Liver (tissue), 9 donors: ENCODE measurements around the gene NAA80. TPM values are rescaled to one million over a fixed set of nuclear protein-coding genes. Genes with fewer than 3 reads are reported as not detected.

Source experiments
- DNase-seq: peaks from one replicate; pipeline ENCODE4 v3.0.0-alpha.2; 2017; ENCODE audit warnings: low spot score
- H3K27ac ChIP-seq, 2 donors: one replicate each; pipeline ENCODE4 v1.7.0; 2013; ENCODE audit warnings: inconsistent platforms in 2 of 2, low read length in 2 of 2, control low read depth in 1 of 2, low read depth in 1 of 2, mild to moderate bottlenecking in 1 of 2
- H3K27me3 ChIP-seq, 4 donors: one replicate each; pipeline versions ENCODE4 v1.6.1 to v1.7.0; 2013; ENCODE audit warnings: low read length in 3 of 4, inconsistent platforms in 1 of 4, mild to moderate bottlenecking in 1 of 4, moderate library complexity in 1 of 4; ENCODE audit not compliant: control insufficient read depth in 4 of 4, insufficient read depth in 4 of 4
- H3K36me3 ChIP-seq, 4 donors: one replicate each; pipeline versions ENCODE4 v1.6.1 to v1.7.0; 2013; ENCODE audit warnings: low read length in 3 of 4, mild to moderate bottlenecking in 3 of 4, low read depth in 1 of 4, moderate library complexity in 1 of 4; ENCODE audit not compliant: control insufficient read depth in 4 of 4, insufficient read depth in 3 of 4
- H3K4me1 ChIP-seq, 4 donors: one replicate each; pipeline versions ENCODE4 v1.6.1 to v1.7.0; 2013; ENCODE audit warnings: low read length in 3 of 4, mild to moderate bottlenecking in 3 of 4, moderate library complexity in 1 of 4; ENCODE audit not compliant: control insufficient read depth in 4 of 4, insufficient read depth in 4 of 4
- H3K4me3 ChIP-seq, 3 donors: one replicate each; pipeline versions ENCODE4 v1.6.1 to v1.7.0; 2013; ENCODE audit warnings: low read length in 3 of 3, control low read depth in 1 of 3, low read depth in 1 of 3, mild to moderate bottlenecking in 1 of 3
- H3K9ac ChIP-seq, 2 donors: one replicate each; pipeline ENCODE4 v1.7.0; 2013; ENCODE audit warnings: low read length in 2 of 2, mild to moderate bottlenecking in 2 of 2, moderate library complexity in 2 of 2, control low read depth in 1 of 2, low read depth in 1 of 2
- H3K9me3 ChIP-seq, 4 donors: one replicate each; pipeline versions ENCODE4 v1.6.1 to v1.7.0; 2013; ENCODE audit warnings: low read length in 3 of 4; ENCODE audit not compliant: control insufficient read depth in 4 of 4
- CTCF ChIP-seq: fragments of 150-350 bp; IDR thresholded peaks from 2 replicates; pipeline ENCODE4 v1.5.1; 2017; ENCODE audit warnings: improper control_type of control experiment, low read depth, low read length; ENCODE audit not compliant: missing input control
- FOXA1 ChIP-seq: IDR thresholded peaks from 2 replicates; pipeline ENCODE4 v1.6.1; 2016; ENCODE audit warnings: antibody characterized with exemption
- FOXA2 ChIP-seq: IDR thresholded peaks from 2 replicates; pipeline ENCODE4 v1.6.1; 2016; ENCODE audit warnings: antibody characterized with exemption
- GABPA ChIP-seq, 2 donors: IDR thresholded peaks in 1 of 2; conservative IDR thresholded peaks in 1 of 2; 2 replicates each; pipeline ENCODE4 v1.6.1; 2016; ENCODE audit warnings: antibody characterized with exemption in 2 of 2, mild to moderate bottlenecking in 1 of 2, moderate library complexity in 1 of 2
- HNF4A ChIP-seq, 2 donors: conservative IDR thresholded peaks; 2 replicates each; pipeline ENCODE4 v1.6.1; 2016; ENCODE audit warnings: antibody characterized with exemption in 2 of 2, mild to moderate bottlenecking in 2 of 2
- HNF4G ChIP-seq: IDR thresholded peaks from 2 replicates; pipeline ENCODE4 v1.6.1; 2016; ENCODE audit warnings: antibody characterized with exemption
- JUND ChIP-seq, 2 donors: IDR thresholded peaks; 2 replicates each; pipeline ENCODE4 v1.6.1; 2016; ENCODE audit warnings: antibody characterized with exemption in 2 of 2
- NR2F2 ChIP-seq: IDR thresholded peaks from 2 replicates; pipeline ENCODE4 v1.6.1; 2016; ENCODE audit warnings: antibody characterized with exemption
- RAD21 ChIP-seq, 2 donors: IDR thresholded peaks; 2 replicates each; pipeline ENCODE4 v1.6.1; 2016; ENCODE audit warnings: antibody characterized with exemption in 2 of 2, mild to moderate bottlenecking in 2 of 2
- RXRA ChIP-seq, 2 donors: IDR thresholded peaks; 2 replicates each; pipeline ENCODE4 v1.6.1; 2017 to 2018; ENCODE audit warnings: antibody characterized with exemption in 2 of 2, mild to moderate bottlenecking in 1 of 2
- SP1 ChIP-seq: IDR thresholded peaks from 2 replicates; pipeline ENCODE4 v1.6.1; 2018; ENCODE audit warnings: antibody characterized with exemption, mild to moderate bottlenecking
- TAF1 ChIP-seq: conservative IDR thresholded peaks from 2 replicates; pipeline ENCODE4 v1.6.1; 2016; ENCODE audit warnings: antibody characterized with exemption, mild to moderate bottlenecking
- YY1 ChIP-seq: IDR thresholded peaks from 2 replicates; pipeline ENCODE4 v1.6.1; 2016; ENCODE audit warnings: antibody characterized with exemption, mild to moderate bottlenecking
- WGBS: extraction: QIAGEN DNeasy Blood & Tissue Kit; methylation state at CpG from one replicate; pipeline ENCODE4 v1.1.7; 2013; 5-methylcytosine and 5-hydroxymethylcytosine counted together
- polyA plus RNA-seq, 2 donors: library from polyadenylated mRNA; stranded (reverse) in 1 of 2; unstranded in 1 of 2; fragments of 200-250 nt in 1 of 2; fragments of >200 nt in 1 of 2; fragmentation: Nextera tagmentation in 1 of 2; extraction: Ambion mirVana in 1 of 2; gene quantifications; one replicate each; pipeline versions ENCODE4 v1.2.1 to v1.2.3, GENCODE V29; 2013 to 2015
- total RNA-seq, 2 donors: library from RNA; depleted of rRNA; stranded (reverse); fragments of >200 nt; gene quantifications; one replicate each; pipeline ENCODE4 v1.2.3, GENCODE V29; 2014
- TF ChIP-seq, protein P1 (sequence below): IDR thresholded peaks from 2 replicates; pipeline ENCODE4 v1.6.1; 2016; ENCODE audit warnings: antibody characterized with exemption
- TF ChIP-seq, protein P2 (sequence below): IDR thresholded peaks from 2 replicates; pipeline ENCODE4 v1.6.1; 2016; ENCODE audit warnings: antibody characterized with exemption
- donor health status: healthy.
- donor health status: healthy.
- donor health status: healthy.
- donor health status: healthy.
- donor health status: healthy.

NAA80 gene
- total and polyA plus RNA-seq, 4 donors: 1.6 to 5.5 (median 2.0) TPM

DNA sequence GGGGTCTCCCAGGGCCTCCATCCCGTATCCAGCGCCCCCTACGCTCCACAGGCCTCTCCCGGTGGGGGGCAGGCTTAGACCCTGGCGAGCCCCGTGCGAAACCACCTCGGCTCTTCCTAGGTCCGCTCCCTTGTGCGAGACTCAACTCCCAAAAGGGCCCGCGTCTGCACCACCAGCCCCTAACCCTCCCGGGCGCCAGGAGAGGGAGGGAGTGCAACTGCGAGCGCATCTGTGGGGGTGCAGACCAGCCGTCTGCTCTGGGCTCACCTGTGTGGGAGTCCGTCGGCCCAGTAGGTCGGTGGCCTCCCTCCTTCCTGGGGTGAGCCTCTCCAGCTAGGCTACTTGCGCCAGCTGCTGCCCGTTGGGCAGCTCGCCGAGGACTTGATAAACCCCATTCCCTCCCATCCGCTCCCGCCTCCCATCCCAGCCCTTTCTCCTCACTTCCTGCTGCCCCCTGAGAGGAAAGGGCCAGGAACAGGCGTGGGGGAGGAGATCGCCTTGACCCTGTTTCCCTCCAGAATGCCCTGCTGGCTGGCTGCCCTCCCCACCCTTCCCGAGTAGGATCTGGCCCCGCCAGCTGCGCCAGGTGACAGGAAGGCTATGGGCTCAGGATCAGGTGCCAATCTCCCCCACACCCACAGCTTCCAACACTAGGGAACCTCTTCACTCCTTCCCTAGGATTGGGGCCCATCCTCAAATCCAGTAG lies 23.3 kb upstream of the NAA80 start, which contains the start of gene HYAL2:
HYAL2 (minus strand) TSS at position 360 of the 706 bp plus-strand sequence. CDS start 2,256 bp downstream, outside the sequence.
- Histone ChIP-seq H3K27me3 (no peaks in the 10 kb centered on the region), H3K4me3 (peak within 1 kb of the TSS; percentile 81 to 96 (median 95)), H3K4me1 (peaks cover 18 to 81% (median 61%) of the 10 kb centered on the region in 4 donors), H3K36me3 (peaks cover 0 to 10% (median 2%) of the 10 kb centered on the region in 4 donors), H3K27ac (peak within 1 kb of the TSS; percentile 98 to 99), H3K9ac (peak within 1 kb of the TSS; percentile 94 to 97), H3K9me3 (no peaks in the 10 kb centered on the region)
- peak; percentile 38 for TF ChIP-seq SP1
- peak; percentile 99 for TF ChIP-seq NR2F2
- TF ChIP-seq RXRA (IDR thresholded peaks at IDR 0.05): peak; percentile 22 to 45
- TF ChIP-seq CTCF: no peak
- DNase-seq: no peak
- WGBS: 58% methylated on average over 31 of the region's 31 CpGs

DNA sequence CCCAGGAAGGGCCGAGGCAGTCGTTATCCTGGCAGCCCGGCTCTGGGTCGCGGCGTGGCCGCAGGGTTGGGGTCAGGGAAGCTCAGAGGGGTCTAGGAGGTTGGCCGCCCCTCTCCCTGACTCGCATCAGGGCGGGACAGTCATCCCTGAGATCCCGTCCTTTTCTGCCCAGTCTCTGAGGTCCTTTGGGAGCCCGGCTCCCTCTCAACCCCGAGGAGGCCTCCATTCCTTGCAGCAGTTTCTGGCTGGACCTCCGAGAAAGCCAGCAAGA lies 22.8 kb upstream of the NAA80 start:
- Histone ChIP-seq H3K9ac (peak overlapping the region; percentile 42 to 49), H3K4me3 (peak overlapping the region in 2 of 3 donors; percentile 81 to 95), H3K36me3 (peaks cover 0 to 10% (median 2%) of the 10 kb centered on the region in 4 donors)

DNA sequence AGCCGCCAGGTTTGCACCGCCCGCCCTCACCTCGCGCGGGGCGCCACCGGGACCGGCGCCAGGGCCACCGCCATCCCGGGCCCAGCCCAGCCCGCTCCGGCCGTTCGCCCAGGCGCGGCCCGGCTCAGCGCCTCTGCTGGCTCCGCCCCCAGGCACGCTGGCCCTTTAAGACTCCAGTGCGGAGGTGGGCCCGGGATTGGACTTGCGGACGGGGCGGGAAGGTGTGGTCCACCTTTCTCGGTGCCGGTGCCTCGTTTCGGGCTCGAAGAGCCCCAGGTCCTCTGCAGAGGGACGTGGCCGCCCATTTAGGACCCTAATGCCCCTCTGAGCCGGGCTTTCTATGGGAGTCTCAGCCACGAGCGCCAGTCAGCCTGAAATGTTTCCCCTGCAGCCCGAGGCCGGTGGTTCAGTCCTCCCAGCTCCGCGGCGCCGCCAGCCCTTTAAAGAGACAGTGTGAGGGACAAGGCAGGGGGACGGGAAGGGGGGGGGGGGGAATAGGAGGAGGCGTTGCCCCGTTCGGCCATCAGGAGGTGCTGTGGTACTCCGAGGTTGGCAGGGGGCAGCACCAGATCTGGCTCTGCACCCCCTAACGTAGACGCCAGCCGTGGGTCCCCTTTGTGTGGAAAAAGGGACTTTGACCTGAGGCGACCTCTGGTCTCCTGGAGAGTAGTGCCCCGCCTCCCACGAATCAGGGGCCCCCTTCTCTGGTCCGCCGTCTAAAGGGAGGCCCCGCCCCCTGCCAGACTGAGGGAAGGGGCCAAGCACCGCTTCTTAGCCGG lies 22.3 kb upstream of the NAA80 start:
- Histone ChIP-seq H3K36me3 (peaks cover 0 to 11% (median 2%) of the 10 kb centered on the region in 4 donors), H3K4me3 (peak overlapping the region; percentile 81 to 96 (median 95)), H3K27me3 (no peaks in the 10 kb centered on the region), H3K9ac (peak overlapping the region; percentile 94 to 97), H3K9me3 (no peaks in the 10 kb centered on the region), H3K4me1 (peaks cover 15 to 71% (median 53%) of the 10 kb centered on the region in 4 donors), H3K27ac (peak overlapping the region; percentile 98 to 99)
- 2% methylated on average over 59 of the region's 59 CpGs for WGBS
- DNase-seq: peak; percentile 88
- TF ChIP-seq HNF4G (no peak), SP1 (peak; percentile 77), FOXA1 (no peak), JUND (IDR thresholded peaks at IDR 0.05) (no peak), FOXA2 (no peak), NR2F2 (peak; percentile 71), RAD21 (IDR thresholded peaks at IDR 0.05) (peak in 1 of 2 donors; percentile 17), HNF4A (conservative IDR thresholded peaks at IDR 0.05) (peak in 1 of 2 donors; percentile 9), GABPA (IDR thresholded peaks at IDR 0.05 in 1 of 2, conservative IDR thresholded peaks at IDR 0.05 in 1 of 2) (no peak), YY1 (no peak), RXRA (IDR thresholded peaks at IDR 0.05) (peak; percentile 4 to 23)
- TF ChIP-seq, protein P1, sequence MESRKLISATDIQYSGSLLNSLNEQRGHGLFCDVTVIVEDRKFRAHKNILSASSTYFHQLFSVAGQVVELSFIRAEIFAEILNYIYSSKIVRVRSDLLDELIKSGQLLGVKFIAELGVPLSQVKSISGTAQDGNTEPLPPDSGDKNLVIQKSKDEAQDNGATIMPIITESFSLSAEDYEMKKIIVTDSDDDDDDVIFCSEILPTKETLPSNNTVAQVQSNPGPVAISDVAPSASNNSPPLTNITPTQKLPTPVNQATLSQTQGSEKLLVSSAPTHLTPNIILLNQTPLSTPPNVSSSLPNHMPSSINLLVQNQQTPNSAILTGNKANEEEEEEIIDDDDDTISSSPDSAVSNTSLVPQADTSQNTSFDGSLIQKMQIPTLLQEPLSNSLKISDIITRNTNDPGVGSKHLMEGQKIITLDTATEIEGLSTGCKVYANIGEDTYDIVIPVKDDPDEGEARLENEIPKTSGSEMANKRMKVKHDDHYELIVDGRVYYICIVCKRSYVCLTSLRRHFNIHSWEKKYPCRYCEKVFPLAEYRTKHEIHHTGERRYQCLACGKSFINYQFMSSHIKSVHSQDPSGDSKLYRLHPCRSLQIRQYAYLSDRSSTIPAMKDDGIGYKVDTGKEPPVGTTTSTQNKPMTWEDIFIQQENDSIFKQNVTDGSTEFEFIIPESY: no peak
- TF ChIP-seq, protein P2, sequence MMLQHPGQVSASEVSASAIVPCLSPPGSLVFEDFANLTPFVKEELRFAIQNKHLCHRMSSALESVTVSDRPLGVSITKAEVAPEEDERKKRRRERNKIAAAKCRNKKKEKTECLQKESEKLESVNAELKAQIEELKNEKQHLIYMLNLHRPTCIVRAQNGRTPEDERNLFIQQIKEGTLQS: no peak

More for the DNA sequence above, 22.8 kb upstream of the NAA80 start:
- WGBS: 58% methylated on average over 14 of the region's 14 CpGs
- H3K27ac ChIP-seq: peak overlapping the region; percentile 98 to 99
- TF ChIP-seq, protein P1: no peak
- TF ChIP-seq, protein P2: no peak
- no peak for TF ChIP-seq TAF1
- no peak for TF ChIP-seq GABPA (IDR thresholded peaks at IDR 0.05 in 1 of 2, conservative IDR thresholded peaks at IDR 0.05 in 1 of 2)
- no peaks in the 10 kb centered on the region for H3K27me3 ChIP-seq
- H3K9me3 ChIP-seq: no peaks in the 10 kb centered on the region
- DNase-seq: no peak
- H3K4me1 ChIP-seq: peaks cover 15 to 76% (median 57%) of the 10 kb centered on the region in 4 donors
